DND-41 (cell line): Measurements from ENCODE around the gene SEC16B.

Source experiments
- EZH2 ChIP-seq: IDR thresholded peaks from 3 replicates; pipeline ENCODE4 v1.6.1; 2012; ENCODE audit warnings: borderline replicate concordance, low read depth, mild to moderate bottlenecking, moderate library complexity, low read length, inconsistent platforms; ENCODE audit not compliant: severe bottlenecking
- TF ChIP-seq, protein P1 (sequence below): IDR thresholded peaks from 2 replicates; pipeline ENCODE4 v1.5.1; 2012; ENCODE audit warnings: borderline replicate concordance, low read length, moderate library complexity, mild to moderate bottlenecking; ENCODE audit not compliant: poor library complexity, severe bottlenecking; ENCODE audit errors: extremely low read depth

DNA sequence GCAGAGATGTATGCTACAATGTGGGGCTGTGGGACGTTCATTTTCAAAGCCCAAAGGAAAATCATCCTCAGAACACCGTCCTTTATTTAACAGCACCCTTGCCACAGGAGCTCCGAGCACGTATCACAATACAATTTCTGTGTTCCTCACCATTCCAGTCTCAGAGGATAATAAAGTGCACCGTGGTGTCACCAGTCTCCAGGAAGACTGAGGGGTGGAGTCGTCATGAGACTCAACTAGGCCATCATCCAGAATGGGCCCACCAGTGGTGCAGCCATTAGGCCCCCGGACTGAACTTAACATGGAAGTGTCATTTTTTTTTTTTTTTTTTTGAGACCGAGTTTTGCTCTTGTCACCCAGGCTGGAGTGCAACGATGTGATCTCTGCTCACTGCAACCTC lies 17.2 kb downstream of the SEC16B start:
- TF ChIP-seq, protein P1, sequence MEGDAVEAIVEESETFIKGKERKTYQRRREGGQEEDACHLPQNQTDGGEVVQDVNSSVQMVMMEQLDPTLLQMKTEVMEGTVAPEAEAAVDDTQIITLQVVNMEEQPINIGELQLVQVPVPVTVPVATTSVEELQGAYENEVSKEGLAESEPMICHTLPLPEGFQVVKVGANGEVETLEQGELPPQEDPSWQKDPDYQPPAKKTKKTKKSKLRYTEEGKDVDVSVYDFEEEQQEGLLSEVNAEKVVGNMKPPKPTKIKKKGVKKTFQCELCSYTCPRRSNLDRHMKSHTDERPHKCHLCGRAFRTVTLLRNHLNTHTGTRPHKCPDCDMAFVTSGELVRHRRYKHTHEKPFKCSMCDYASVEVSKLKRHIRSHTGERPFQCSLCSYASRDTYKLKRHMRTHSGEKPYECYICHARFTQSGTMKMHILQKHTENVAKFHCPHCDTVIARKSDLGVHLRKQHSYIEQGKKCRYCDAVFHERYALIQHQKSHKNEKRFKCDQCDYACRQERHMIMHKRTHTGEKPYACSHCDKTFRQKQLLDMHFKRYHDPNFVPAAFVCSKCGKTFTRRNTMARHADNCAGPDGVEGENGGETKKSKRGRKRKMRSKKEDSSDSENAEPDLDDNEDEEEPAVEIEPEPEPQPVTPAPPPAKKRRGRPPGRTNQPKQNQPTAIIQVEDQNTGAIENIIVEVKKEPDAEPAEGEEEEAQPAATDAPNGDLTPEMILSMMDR = no peak
- TF ChIP-seq EZH2 = no peak
